Activated CD4-positive, CD25-positive, alpha-beta regulatory T cell treated with anti-CD3 and anti-CD28 coated beads, Interleukin-2, amount 50 U/mL, for 24 hours (primary cell): ENCODE data around the gene HS3ST5.
"Not testable (repeated sequence)": the region's sequence is repeated elsewhere in the genome, so short reads cannot be mapped to it uniquely, and the experiment has no call there.

Experiments used
- ATAC-seq, 2 donors: fragments of 150-1000 bp; cut with Tn5 transposase; one replicate each; pipeline ENCODE4 v1.10.0; 2021; ENCODE audit warnings: mild to moderate bottlenecking in 1 of 2, moderate library complexity in 1 of 2

The HS3ST5 gene

GRCh38 chr6:114272582-114272981, 70.2 kb downstream of the HS3ST5 start:
- no peak for ATAC-seq

DNA sequence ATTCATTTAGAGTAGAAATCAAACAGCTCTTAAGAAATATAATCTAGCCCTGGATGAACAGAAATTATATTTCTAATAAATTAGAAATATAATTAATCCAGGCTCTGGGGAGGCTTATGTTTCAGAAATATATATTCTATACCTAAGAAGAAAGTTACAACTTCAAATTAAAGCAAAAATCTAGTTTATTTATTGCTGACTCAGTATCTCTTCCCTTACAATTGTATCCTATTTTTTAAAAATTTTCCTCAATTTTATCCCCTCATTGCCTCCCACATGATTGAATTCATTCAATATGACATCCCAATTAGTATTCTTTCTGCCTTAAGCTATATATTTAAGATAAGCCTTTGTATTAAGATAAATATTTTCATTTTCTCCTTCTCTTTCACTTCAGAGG, 71.4 kb downstream of the HS3ST5 start:
- no peak for ATAC-seq

- no peak for ATAC-seq
These were observed 74.9 kb downstream of the HS3ST5 start for GRCh38 chr6:114267897-114268296.

GRCh38 chr6:114260810-114261209, 82.0 kb downstream of the HS3ST5 start:
- no peak for ATAC-seq

GRCh38 chr6:114258376-114258775, 84.4 kb downstream of the HS3ST5 start:
- ATAC-seq, result no peak

GRCh38 chr6:114253431-114253830, 89.4 kb downstream of the HS3ST5 start:
- no peak for ATAC-seq

- no peak for ATAC-seq
These were observed 93.3 kb downstream of the HS3ST5 start for GRCh38 chr6:114249522-114249921.

DNA sequence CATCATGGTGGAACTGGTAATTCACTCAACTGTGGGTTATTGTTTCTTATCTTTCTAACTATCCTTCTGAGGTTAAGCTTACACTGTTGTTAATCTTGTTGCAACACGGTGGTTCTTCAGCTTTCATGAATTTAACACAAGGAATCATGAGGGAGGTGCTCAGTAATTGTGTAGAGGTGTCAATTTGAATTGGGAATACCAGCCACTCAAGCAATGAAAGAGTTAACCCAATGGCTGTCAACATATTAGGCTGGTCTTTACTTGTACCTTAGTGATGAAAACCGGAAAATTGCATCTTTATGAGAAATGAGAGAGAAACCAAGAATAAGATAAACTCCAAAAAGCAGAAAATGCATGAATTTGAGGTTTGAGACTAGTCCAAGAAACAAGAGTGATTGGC, 95.7 kb downstream of the HS3ST5 start:
- ATAC-seq, result no peak

DNA sequence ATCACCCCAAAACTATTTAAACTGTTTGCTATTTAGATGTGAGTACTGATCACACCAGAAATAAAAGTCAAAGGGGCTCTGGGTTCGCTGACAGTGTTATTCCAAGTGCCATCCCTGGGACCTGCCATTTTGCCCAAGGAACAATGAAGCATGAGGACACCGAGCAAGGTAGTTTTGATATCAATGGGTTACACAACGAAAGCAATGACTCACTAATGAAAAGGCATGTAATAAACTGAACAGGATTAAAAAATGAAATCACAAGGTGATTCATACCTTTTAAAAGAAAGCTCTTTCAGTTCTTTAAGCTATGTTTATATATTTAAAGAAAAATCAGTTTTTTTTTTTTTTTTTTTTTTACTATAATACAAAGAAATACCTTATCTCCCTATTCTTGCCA, 102.0 kb downstream of the HS3ST5 start:
- ATAC-seq, result no peak

GRCh38 chr6:114228675-114229074, 114.1 kb downstream of the HS3ST5 start:
- no peak for ATAC-seq

- no peak for ATAC-seq
These were observed 114.8 kb downstream of the HS3ST5 start for GRCh38 chr6:114227944-114228468.

GRCh38 chr6:114220241-114220640, 122.6 kb downstream of the HS3ST5 start:
- no peak for ATAC-seq

DNA sequence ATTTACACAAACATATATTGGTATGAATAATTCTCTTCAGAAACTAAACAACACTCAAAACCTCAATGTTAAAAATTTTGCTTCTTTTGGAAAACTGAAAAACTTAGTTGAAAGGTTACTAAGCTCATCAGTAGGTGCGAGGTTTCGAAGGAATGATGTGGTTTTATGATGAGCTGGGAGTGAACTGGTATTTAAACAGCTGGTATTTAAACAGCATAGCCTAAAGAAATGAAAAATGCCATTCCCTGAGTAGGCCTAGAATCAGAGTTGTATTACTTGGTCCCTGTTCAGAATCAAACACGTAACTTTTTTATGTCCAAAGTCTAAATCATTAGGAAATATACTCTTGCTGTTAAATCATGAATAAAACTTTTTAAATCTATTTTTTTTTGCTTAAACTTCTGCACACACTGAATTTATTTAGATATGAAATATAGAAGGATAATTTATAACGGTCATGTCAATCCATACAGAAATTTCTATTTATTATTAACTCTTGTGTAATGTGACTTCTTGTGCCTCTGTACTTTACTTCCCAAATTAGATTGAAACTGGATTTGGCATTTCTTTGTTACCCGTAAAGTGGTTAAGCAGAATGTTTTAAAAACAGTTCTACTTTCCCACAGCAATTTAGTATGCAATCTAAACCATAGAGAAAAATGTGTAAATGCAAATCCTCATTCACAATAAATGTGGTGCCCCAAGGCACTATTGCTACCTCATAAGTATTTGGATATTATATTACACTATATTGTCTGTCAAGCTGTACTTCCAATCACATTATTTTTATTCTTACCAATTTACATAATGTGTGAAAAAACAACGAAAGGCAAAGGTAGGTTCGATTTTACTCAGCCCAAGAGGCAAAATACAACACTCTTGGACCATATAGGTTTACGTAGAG, 124.1 kb downstream of the HS3ST5 start:
- no peak for ATAC-seq

DNA sequence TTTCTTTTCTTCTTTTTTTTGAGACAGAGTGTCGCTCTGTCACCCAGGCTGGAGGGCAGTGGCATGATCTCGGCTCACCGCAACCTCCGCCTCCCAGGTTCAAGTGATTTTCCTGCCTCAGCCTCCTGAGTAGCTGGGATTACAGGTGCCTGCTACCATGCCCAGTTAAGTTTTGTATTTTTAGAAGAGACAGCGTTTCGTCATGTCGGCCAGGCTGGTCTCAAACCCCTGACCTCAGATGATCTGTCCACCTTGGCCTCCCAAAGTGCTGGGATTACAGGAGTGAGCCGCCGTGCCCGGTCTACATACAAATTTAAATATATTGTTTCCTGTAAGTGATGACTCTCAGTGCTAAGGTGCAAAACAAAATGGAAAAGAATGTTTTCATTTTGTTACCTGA, 124.8 kb downstream of the HS3ST5 start:
- ATAC-seq, result not testable (repeated sequence)

DNA sequence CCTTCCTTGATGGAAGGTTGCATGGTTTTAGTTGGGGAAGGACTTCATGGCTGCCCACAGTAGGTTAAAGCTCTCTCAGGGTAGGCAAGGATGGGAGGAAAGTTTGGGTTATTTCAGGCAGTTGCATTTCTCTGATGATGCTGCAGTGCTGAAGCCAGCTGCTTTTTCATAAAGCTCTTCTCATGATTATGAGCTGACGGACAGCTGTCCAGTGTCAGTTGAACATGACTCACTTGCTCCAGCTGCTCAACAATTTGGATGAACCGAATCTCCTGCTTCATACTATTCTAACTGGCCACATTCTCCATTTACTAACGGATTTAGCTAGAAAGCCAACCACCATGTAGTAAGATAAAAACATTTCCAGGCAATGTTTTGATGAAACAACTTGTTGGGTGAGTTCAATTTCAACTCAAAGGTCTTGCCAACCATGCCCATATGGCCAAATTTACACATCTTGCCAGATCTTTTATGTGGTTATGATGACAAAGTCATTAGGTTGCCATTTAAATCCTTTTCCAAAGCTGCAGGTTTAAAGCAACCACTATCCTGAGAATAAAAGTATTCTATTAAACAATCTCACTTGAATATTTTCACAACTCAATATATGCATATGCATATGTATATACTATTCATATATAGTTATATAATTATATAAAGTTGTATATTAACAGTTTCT, 125.9 kb downstream of the HS3ST5 start:
- ATAC-seq, result no peak

DNA sequence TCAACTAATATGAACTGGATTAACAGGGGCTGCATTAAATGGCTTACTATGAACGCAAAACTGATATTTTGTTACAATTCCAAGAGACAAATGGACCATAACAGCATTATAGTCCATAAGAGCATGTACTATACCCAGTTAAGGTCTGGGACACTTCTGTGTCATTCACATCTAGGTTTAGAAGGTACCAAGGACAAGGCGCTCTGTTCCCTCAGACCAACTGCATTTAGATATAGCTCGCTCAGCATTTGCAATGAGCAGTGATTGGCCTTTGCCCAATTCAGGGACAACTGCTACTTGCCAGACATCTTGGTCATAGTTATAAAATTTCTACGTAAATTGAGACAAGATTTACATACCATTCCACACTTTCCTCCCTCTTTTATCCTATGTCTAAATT, 132.4 kb downstream of the HS3ST5 start:
- ATAC-seq, result no peak

DNA sequence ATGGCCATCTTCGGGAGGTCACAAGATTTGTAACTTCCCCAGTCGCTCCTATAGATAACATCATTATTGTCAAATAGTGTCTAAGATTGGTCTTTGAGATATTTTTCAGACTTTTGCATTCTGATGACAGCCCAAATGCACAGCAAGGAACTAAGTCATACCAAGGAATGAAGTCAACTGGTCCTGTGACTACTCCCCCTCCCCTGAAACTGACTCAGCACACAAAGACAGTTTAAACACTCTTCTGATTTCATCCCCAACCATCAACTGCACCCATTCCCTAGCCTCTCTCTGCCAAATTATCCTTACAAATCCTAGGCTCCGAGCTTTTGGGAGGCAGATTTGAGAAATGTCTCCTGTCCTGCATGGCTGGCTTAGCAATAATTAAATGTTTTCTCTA, 139.4 kb downstream of the HS3ST5 start:
- ATAC-seq, result no peak

GRCh38 chr6:114202389-114202788, 140.4 kb downstream of the HS3ST5 start:
- no peak for ATAC-seq

DNA sequence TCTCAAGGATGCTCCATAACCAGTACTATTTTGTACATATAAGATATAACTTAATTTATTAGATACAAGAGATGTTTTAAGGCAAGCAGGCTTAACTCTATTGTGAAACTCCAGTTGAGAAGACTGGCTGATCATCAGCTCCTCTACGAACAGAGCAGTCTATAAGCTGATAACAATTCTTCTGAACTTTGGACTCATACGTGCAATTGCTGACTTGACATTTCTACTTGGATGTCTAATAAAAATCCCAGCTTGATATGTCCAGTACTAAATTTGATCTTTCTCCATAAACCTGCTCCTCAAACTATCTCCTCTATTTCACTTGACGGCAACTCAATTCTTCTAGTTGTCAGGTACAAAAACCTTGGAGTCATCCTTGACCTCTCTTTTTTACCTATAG, 141.9 kb downstream of the HS3ST5 start:
- no peak for ATAC-seq

GRCh38 chr6:114195631-114196403, 147.0 kb downstream of the HS3ST5 start:
- ATAC-seq, result no peak

GRCh38 chr6:114195027-114195365, 147.8 kb downstream of the HS3ST5 start:
- ATAC-seq, result no peak

DNA sequence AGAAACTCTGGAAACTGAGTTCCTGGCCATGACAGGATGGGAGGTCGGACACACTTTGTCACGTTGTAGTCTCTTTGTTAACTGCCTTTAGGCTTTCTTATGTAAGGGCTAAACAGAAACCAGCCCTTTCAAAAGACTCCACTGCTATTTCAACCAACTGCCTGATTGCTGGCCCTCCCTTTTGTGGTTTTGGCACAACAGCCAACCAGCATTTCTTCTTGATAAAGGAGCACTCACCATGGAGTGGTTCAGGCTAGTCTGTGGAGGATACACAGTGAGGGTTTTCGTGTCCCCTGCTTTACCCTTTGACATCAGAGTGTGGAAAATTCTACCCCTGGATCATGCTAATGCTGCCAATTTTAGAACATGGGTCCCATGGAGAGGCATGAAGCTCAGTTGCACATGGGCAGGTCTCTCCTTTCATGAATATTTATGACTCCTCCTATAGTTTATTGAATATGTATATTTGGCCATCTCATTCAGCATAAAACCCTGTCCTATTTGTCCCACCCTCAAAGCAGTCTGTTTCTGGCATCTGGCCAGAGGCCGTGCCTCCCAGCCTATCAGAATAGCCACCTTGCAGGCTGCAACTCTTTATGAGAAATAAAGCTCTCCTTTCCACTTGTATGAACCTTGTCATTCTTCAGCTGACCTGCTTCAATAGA, 148.3 kb downstream of the HS3ST5 start:
- no peak for ATAC-seq

GRCh38 chr6:114187563-114187962, 155.3 kb downstream of the HS3ST5 start:
- ATAC-seq, result no peak
